GM12874 (cell line): ENCODE data around the gene PIGL.

ENCODE experiments used
- TF ChIP-seq, protein P1 (sequence below): IDR thresholded peaks from 2 replicates; pipeline ENCODE4 v1.5.1; 2011; ENCODE audit warnings: low read depth, mild to moderate bottlenecking, control low read depth, low read length, moderate library complexity; ENCODE audit not compliant: insufficient read depth

The PIGL gene

DNA sequence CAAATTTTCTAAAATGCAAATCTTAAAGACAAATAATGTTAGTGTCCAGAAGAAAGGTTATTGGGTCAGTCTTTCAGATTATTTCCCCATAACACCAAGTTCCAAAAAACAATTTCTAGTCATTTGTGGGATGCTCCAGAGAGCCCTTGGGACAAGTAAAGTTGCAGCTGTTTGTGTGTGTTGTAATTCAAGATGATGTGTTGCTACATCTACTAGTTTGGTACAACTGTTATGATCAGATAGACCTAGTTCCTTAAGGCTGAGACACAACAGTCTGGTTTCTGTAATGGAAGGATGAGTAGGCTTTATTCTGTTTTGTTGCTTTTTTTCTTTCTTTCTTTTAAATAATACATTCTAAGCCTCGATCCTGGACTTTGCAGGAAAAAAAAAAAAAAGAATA, 41.9 kb downstream of the PIGL start:
- TF ChIP-seq, protein P1, sequence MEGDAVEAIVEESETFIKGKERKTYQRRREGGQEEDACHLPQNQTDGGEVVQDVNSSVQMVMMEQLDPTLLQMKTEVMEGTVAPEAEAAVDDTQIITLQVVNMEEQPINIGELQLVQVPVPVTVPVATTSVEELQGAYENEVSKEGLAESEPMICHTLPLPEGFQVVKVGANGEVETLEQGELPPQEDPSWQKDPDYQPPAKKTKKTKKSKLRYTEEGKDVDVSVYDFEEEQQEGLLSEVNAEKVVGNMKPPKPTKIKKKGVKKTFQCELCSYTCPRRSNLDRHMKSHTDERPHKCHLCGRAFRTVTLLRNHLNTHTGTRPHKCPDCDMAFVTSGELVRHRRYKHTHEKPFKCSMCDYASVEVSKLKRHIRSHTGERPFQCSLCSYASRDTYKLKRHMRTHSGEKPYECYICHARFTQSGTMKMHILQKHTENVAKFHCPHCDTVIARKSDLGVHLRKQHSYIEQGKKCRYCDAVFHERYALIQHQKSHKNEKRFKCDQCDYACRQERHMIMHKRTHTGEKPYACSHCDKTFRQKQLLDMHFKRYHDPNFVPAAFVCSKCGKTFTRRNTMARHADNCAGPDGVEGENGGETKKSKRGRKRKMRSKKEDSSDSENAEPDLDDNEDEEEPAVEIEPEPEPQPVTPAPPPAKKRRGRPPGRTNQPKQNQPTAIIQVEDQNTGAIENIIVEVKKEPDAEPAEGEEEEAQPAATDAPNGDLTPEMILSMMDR, result no peak

DNA sequence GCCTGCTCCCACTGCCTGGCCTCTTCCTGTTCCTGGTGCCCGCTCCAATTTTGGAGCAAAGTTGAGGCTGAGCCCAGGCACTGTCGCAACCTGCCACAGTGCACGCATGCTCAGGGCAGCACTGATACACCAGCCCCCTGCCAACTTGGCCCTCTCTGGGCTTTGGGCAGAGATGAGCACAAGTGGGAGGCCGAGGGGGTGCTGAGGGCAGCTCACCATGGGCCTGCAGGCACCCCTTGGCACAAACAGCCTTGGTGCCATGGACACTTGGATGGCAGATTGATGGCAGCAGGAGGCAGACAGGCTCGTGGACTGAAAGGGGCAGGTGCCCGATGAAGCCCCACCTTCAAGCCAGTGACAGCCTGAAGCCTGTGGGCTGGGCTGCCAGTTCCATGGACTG, 42.9 kb downstream of the PIGL start:
- TF ChIP-seq, protein P1, result no peak

DNA sequence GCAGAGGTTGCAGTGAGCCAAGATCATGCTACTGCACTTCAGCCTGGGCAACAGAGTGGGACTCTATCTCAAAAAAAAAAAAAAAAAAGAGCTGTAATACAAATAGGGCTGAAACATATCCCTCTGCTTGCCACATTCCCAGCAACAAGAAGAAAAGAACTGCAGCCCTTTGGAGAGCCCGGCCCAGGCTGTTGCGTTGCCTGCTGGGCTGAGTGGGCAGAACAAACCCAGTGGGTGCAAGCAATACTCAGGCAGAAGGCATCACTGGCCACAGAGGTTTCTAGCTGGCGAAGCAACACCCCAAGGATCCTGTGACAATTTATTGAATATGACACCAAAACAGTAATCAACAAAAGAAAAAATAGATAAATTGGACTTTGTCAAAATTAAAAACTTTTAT, 44.0 kb downstream of the PIGL start:
- TF ChIP-seq, protein P1, result no peak

DNA sequence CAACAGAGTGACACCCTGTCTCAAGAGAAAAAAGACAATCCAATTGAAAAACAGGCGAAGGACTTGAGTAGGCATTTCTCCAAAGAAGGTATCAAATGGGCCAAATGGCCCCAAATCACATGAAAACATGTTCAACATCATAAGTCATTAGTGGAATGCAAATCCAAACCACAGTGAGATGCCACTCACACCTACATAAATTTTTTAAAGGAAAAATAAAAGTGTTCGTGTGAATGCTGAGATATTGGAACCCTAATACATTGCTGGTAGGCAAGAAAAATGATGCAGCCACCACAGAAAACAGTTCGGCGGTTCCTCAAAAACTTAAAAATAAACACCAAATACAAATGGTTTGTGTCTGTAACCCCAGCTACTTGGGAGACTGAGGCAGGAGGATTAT, 45.2 kb downstream of the PIGL start:
- TF ChIP-seq, protein P1, result no peak

DNA sequence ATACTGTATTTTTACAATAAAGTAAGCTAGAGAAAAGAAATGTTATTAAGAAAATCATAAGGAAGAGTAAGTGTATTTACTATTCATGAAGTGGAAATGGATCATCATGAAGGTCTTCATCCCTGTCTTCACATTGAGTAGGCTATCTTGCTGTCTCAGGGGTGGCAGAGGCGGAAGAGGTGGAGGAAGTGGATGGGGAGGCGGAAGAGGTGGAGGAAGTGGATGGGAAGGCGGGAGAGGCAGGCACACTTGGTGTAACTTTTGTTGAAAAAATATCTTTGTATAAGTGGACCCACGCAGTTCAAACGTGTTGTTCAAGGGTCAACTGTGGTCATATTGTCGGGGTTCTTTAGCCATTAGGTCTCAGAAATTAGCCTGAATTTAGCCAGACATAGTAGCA, 50.2 kb downstream of the PIGL start:
- TF ChIP-seq, protein P1, result no peak

DNA sequence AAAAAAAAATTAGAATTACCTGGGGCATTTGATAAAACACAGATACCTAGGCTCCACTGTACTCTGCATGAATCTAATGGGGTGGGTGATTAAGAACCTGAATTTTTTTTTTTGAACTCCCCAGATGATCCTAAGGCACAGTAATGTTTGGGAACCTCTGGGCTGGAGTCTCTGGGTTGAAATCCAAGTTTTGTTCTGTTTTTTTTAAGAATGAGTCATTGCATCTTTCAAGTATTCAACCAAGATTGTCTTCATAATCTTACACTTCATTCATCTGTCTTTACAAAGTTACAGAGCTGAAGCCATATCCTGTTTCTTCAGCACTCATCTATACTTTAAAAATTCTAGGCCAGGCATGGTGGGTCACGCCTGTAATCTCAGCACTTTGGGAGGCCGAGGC, 52.6 kb downstream of the PIGL start:
- TF ChIP-seq, protein P1, result no peak

DNA sequence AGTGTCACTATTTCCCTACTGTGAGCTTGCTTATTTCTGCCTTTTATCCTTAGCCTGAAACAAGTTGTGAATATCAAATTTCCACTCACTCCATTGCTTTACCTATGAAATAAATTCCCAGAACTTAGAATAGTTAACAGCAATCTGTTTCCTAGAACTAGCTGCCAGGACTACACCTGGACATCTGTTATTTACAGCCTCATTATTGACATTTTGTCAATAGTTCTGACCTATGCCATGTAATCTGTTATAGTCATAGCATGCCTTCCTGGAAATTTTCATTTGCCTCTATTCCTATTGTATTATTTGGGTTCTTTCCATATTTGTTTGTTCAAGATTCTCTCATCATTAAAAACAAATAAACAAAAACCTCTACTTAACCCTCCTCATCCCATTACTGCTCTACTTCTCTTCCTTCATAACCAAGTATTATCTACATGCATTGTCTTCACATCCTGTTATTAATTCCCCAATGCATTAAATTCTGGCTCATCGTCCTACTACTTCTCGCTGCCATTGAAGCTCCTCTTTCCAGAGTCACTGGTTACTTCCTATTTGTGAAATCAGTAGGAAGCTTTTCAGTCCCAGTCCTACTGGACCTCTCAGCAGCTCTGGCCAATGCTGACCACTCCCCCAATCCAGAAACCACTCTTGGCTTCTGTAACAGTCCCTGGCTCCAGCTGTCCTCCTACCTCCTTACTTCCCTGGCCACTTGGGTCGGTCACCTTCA, 55.3 kb downstream of the PIGL start:
- TF ChIP-seq, protein P1, result no peak
